AG04449 (cell line): Measurements from ENCODE around the gene PIP4K2C.

Experiments
- CTCF ChIA-PET: fragments of 350-600 bp; formaldehyde crosslinking; extraction: SDS; loops from one replicate; lab custom pipeline; 2021; ENCODE audit warnings: antibody characterized with exemption; lab: Yijun Ruan, JAX
- POLR2A ChIA-PET: fragments of 400-600, 350-600 bp; formaldehyde crosslinking; extraction: SDS; loops from one replicate; lab custom pipeline; 2020; ENCODE audit warnings: antibody characterized with exemption, inconsistent platforms; lab: Yijun Ruan, JAX
- DNase-seq: peaks from one replicate; pipeline ENCODE4 v3.0.0-alpha.2; 2010; ENCODE audit warnings: low read depth, low spot score
- H3K4me3 ChIP-seq: 2 replicates; pipeline ENCODE4 v1.5.1; 2011; ENCODE audit warnings: low read depth, mild to moderate bottlenecking, control low read depth, low read length
- TF ChIP-seq, protein P1 (sequence below): IDR thresholded peaks from one replicate; pipeline ENCODE4 v1.5.1; 2011; ENCODE audit warnings: mild to moderate bottlenecking, moderate library complexity, low read length, control low read depth, inconsistent platforms; ENCODE audit not compliant: insufficient read depth; ENCODE audit errors: missing control alignments

Gene PIP4K2C

DNA sequence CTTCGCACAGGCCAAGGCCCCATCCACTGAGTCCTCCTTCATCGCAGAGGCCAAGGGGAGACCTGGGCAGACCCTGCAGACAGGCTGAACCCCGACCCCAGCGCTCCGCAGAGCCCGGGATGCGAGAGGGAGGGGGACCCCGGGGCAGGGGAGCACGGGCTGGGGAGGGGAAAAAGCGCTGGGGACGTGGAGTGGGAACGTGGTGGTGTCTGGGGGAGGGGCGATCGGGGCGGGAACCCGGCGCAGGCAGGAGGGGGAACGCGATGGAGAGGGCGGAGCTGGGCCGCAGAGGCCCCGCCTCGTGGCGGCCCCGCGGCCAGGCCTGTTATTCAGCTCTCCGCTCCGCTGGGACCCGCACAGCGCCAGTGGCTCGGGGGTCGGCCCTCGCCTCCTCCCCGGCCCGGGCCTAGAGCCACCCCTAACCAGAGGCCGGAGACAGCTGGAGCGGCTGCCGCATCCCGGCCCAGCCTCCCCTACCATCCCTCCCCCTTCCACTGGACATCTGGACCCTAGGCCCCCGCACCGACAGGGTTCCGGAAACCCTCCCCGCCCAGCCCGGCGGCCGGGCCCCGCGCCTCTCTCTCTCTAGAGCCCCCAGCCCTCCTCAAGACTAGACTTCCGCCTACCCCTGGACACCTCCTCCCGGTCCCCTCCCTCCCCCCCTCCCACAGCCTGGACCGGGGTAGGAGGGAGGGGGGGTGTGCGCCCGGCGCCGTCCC lies 20.3 kb downstream of the PIP4K2C start, which contains the start of gene ARHGEF25:
Gene ARHGEF25 (plus strand): TSS at position 328 of the 719 bp plus-strand sequence. CDS start 460 bp downstream, outside the sequence.
- ChIA-PET CTCF (interaction anchor here (0.6 to 9.9 kb wide), 4 partner anchors 10 to 70 kb away, joined by 3 to 113 read pairs (median 18); no protein-coding TSS in a partner anchor), POLR2A (interaction anchor here (0.5 to 2.0 kb wide), 7 partner anchors 9 to 332 kb away, joined by 3 to 6 read pairs (median 3); partner anchors contain the start of genes DDIT3 and PIP4K2C)
- DNase-seq, result no peak
- peak within 1 kb of the TSS; percentile 70 for H3K4me3 ChIP-seq
- TF ChIP-seq, protein P1, sequence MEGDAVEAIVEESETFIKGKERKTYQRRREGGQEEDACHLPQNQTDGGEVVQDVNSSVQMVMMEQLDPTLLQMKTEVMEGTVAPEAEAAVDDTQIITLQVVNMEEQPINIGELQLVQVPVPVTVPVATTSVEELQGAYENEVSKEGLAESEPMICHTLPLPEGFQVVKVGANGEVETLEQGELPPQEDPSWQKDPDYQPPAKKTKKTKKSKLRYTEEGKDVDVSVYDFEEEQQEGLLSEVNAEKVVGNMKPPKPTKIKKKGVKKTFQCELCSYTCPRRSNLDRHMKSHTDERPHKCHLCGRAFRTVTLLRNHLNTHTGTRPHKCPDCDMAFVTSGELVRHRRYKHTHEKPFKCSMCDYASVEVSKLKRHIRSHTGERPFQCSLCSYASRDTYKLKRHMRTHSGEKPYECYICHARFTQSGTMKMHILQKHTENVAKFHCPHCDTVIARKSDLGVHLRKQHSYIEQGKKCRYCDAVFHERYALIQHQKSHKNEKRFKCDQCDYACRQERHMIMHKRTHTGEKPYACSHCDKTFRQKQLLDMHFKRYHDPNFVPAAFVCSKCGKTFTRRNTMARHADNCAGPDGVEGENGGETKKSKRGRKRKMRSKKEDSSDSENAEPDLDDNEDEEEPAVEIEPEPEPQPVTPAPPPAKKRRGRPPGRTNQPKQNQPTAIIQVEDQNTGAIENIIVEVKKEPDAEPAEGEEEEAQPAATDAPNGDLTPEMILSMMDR, result no peak

- ChIA-PET POLR2A (interaction anchor here (0.5 to 2.0 kb wide), 7 partner anchors 9 to 91 kb away, joined by 3 to 6 read pairs (median 3); partner anchors contain the start of genes DDIT3 and PIP4K2C), CTCF (interaction anchor here (0.8 to 9.9 kb wide), 4 partner anchors 9 to 70 kb away, joined by 3 to 113 read pairs (median 17); partner anchors contain the start of gene B4GALNT1)
- no peak for DNase-seq
- TF ChIP-seq, protein P1, result no peak
- peak overlapping the region; percentile 70 for H3K4me3 ChIP-seq
Measured at GRCh38 chr12:57611827-57612710, 21.1 kb downstream of the PIP4K2C start.

- no peak overlapping the region; the same call in 1 of the 2 replicates for H3K4me3 ChIP-seq
- DNase-seq, result no peak
- CTCF ChIA-PET, result interaction anchor here (2.4 to 9.9 kb wide), 3 partner anchors 8 to 30 kb away, joined by 8 to 113 read pairs (median 31); partner anchors contain the start of gene B4GALNT1
- POLR2A ChIA-PET, result interaction anchor here (0.7 to 0.9 kb wide), 2 partner anchors 13 to 19 kb away, joined by 3 read pairs; no protein-coding TSS in a partner anchor
- TF ChIP-seq, protein P1, result no peak
Measured at GRCh38 chr12:57612711-57613426, 21.9 kb downstream of the PIP4K2C start.

DNA sequence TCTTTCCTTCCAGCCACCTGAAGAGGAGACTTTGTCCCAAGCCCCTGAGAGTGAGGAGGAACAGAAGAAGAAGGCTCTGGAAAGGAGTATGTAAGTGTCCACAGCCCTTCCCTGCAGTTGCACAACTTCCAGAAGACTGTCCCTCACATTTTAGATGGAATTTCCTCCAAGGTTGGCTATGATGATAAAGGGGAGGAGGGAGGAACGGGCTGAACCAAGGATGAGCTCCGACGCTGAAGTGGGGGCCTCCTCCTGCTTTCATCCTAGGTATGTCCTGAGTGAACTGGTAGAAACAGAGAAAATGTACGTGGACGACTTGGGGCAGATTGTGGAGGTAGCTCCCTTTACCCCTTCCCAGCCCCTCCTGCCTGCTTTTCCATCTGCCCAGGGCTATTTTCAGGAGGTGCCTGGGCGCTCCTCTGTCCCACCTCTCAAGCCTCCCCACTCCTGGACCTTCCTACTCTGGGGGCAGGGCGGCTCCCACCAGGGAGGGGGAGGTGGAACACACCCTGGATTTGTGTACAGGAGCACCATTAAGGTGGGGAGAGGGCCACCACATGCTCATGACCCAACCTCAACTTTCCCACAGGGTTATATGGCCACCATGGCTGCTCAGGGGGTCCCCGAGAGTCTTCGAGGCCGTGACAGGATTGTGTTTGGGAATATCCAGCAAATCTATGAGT lies 22.6 kb downstream of the PIP4K2C start:
- DNase-seq, result no peak
- ChIA-PET CTCF (interaction anchor here (1.0 to 9.9 kb wide), 5 partner anchors 7 to 30 kb away, joined by 5 to 113 read pairs (median 8); partner anchors contain the start of genes B4GALNT1 and DTX3), POLR2A (interaction anchor here (0.7 kb wide), 1 partner anchor 18 kb away, joined by 3 read pairs; no protein-coding TSS in a partner anchor)
- H3K4me3 ChIP-seq, result no peak overlapping the region
- TF ChIP-seq, protein P1, result no peak

DNA sequence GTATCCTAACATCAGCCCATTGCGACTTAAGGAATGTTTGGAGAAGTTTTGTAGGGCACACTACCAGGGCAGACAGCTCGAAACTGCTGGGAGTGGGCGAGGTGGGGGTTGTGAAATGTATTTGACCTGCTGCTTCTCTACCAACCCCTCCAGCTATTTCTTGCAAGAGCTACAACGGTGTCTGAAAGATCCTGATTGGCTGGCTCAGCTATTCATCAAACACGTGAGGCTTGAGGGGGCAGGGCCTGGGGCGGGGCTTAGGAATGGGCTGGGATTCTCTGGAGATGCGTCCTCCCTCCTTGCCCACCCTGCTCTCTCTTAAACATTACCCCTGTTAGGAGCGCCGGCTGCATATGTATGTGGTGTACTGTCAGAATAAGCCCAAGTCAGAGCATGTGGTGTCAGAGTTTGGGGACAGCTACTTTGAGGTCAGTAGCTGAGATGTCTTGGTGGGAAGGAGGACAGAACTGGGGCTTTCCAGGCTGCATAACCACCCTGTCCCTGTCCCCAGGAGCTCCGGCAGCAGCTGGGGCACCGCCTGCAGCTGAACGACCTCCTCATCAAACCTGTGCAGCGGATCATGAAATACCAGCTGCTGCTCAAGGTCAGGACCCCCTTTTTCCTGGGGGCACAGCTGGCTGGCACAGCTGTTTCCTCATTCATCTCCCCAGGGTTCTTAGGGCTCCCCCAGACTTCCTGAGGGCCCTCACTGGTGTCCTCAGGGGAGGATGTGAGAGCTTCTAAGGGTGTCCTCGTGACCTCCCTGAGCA lies 23.4 kb downstream of the PIP4K2C start:
- TF ChIP-seq, protein P1, result no peak
- POLR2A ChIA-PET, result interaction anchor here (1.2 to 1.4 kb wide), 2 partner anchors 9 to 10 kb away, joined by 3 to 4 read pairs; no protein-coding TSS in a partner anchor
- CTCF ChIA-PET, result interaction anchor here (1.0 to 9.9 kb wide), 6 partner anchors 8 to 31 kb away, joined by 4 to 113 read pairs (median 6); partner anchors contain the start of genes B4GALNT1 and DTX3
- DNase-seq, result no peak
- H3K4me3 ChIP-seq, result no peak overlapping the region
